Neural progenitor cell (in vitro differentiated cells): ENCODE data around the gene CRYBA4. TPM values are rescaled to one million over a fixed set of nuclear protein-coding genes. Genes with fewer than 3 reads are reported as not detected.

ENCODE experiments used
- DNase-seq: peaks from one replicate; pipeline ENCODE4 v3.0.0-alpha.2; 2016; ENCODE audit warnings: low spot score
- H2AFZ ChIP-seq: fragments of 200-600 bp; sonication (generic); replicated peaks from 2 replicates; pipeline ENCODE4 v1.6.1; 2016; ENCODE audit warnings: antibody characterized with exemption
- H3F3A ChIP-seq: fragments of 200-600 bp; sonication (generic); 2 replicates; pipeline ENCODE4 v1.6.1; 2016; ENCODE audit warnings: antibody characterized with exemption, low read depth
- H3K27ac ChIP-seq: fragments of 200-600 bp; sonication (generic); 2 replicates; pipeline ENCODE4 v1.5.1; 2016; ENCODE audit warnings: mild to moderate bottlenecking
- H3K27me3 ChIP-seq: fragments of 200-600 bp; sonication (generic); 2 replicates; pipeline ENCODE4 v1.6.1; 2016; ENCODE audit warnings: mild to moderate bottlenecking, moderate library complexity
- H3K36me3 ChIP-seq: fragments of 200-600 bp; sonication (generic); 2 replicates; pipeline ENCODE4 v1.5.1; 2016
- H3K4me1 ChIP-seq: fragments of 200-600 bp; sonication (generic); 2 replicates; pipeline ENCODE4 v1.6.1; 2016; ENCODE audit warnings: mixed run types
- H3K4me2 ChIP-seq: fragments of 200-600 bp; sonication (generic); 2 replicates; pipeline ENCODE4 v1.6.1; 2016
- H3K4me3 ChIP-seq: fragments of 200-600 bp; sonication (generic); 2 replicates; pipeline ENCODE4 v1.5.1; 2016
- H3K79me2 ChIP-seq: fragments of 200-600 bp; sonication (generic); 2 replicates; pipeline ENCODE4 v1.6.1; 2016; ENCODE audit warnings: low read depth
- H3K9ac ChIP-seq: fragments of 200-600 bp; sonication (generic); 2 replicates; pipeline ENCODE4 v1.6.1; 2016
- H3K9me3 ChIP-seq: fragments of 200-600 bp; sonication (generic); 2 replicates; pipeline ENCODE4 v1.5.1; 2016; ENCODE audit warnings: low read depth
- H4K20me1 ChIP-seq: fragments of 200-600 bp; sonication (generic); 2 replicates; pipeline ENCODE4 v1.6.1; 2016; ENCODE audit warnings: low read depth
- H3K27ac Mint-ChIP-seq: 3 replicates; pipeline ENCODE4 v1.8.0; 2021; ENCODE audit warnings: mixed read lengths
- H3K27me3 Mint-ChIP-seq: 2 replicates; pipeline ENCODE4 v1.8.0; 2022; ENCODE audit warnings: low read depth, mild to moderate bottlenecking, inconsistent platforms, moderate library complexity, mixed read lengths; ENCODE audit not compliant: insufficient read depth
- H3K36me3 Mint-ChIP-seq: 3 replicates; pipeline ENCODE4 v1.8.0; 2021; ENCODE audit warnings: mixed read lengths
- H3K4me1 Mint-ChIP-seq: 3 replicates; pipeline ENCODE4 v1.8.0; 2021; ENCODE audit warnings: mixed read lengths
- H3K4me3 Mint-ChIP-seq: 3 replicates; pipeline ENCODE4 v1.8.0; 2021; ENCODE audit warnings: mild to moderate bottlenecking, moderate library complexity, mixed read lengths
- H3K9me3 Mint-ChIP-seq: 3 replicates; pipeline ENCODE4 v1.8.0; 2020; ENCODE audit warnings: mixed read lengths
- EZH2 ChIP-seq: fragments of 200-600 bp; sonication (generic); IDR thresholded peaks from 2 replicates; pipeline ENCODE4 v1.6.1; 2017; ENCODE audit warnings: antibody characterized with exemption, mild to moderate bottlenecking, moderate library complexity
- EZH2phosphoT487 ChIP-seq: fragments of 200-600 bp; sonication (generic); IDR thresholded peaks from 2 replicates; pipeline ENCODE4 v1.6.1; 2017; ENCODE audit warnings: antibody characterized with exemption
- total RNA-seq: library from RNA; depleted of rRNA; stranded (reverse); fragments of >200 nt; gene quantifications from 2 replicates; pipeline ENCODE4 v1.2.3, GENCODE V29; 2015; ENCODE audit warnings: low replicate concordance
- TF ChIP-seq, protein P1 (sequence below): fragments of 200-600 bp; sonication (generic); IDR thresholded peaks from 2 replicates; pipeline ENCODE4 v1.5.1; 2017; ENCODE audit warnings: antibody characterized with exemption, mild to moderate bottlenecking

CRYBA4 gene
- total RNA-seq, 1 donor from 2014 or later = 1.1 TPM

DNA sequence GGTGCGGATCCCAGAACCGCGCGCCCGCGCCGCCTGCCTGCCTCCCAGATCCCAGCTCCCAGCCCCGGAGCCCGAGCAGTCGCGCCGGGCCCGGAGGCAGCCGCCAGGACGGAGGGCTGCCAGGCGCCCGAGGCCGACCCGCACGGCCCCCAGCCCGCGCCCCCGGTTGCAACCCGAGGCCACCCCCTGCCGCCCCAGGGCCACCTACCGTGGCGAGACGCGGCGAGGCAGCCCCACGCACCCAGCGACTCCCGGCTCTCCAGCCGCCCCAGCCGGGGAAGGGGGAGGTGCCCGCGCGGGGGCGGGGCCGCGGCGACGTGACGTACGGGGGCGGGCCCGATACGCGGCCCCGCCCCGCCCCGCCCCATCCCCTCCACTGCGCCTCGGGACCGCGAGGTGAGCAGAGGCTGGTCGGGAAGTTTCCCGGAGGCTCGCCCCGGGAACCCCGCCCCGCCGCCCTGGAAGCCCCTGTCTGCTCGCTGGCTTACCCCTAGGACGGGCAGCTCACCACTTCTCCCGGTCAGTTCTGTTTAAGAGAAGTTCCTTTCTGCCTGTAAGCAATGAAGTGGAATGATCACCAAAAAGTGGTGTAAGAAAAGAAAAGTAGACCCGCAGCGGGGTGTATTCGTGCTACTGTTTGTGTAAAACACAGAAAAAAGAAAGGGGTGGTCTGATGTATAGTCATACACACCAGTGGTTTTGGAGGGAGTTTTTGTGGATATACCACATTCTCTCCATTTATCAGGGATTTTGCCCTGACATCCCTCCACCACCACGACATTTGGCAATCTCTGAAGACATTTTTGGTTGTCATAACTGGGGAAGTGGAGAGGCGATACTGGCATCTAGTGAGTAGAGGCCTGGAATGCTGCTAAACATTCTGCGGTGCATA lies 31.7 kb upstream of the CRYBA4 start, which contains the start of gene TPST2:
Gene TPST2, minus strand, starts transcription at position 288 of the 892 bp plus-strand sequence. CDS start 48,502 bp downstream, outside the sequence.
- H3K4me3 ChIP-seq = peak within 1 kb of the TSS; percentile 100
- H3K27ac ChIP-seq = no peak within 1 kb of the TSS
- H3K27me3 ChIP-seq = peaks cover 3% of the 10 kb centered on the region
- H4K20me1 ChIP-seq = peaks cover 20% of the 10 kb centered on the region
- DNase-seq = peak; percentile 89
- Mint-ChIP-seq H3K9me3 (peaks cover 5% of the 10 kb centered on the region), H3K36me3 (peaks cover 6% of the 10 kb centered on the region), H3K27ac (peak within 1 kb of the TSS; percentile 69), H3K4me3 (peak within 1 kb of the TSS; percentile 95), H3K27me3 (peaks cover 13% of the 10 kb centered on the region), H3K4me1 (peaks cover 18% of the 10 kb centered on the region)
- peaks cover 10% of the 10 kb centered on the region for H3K4me1 ChIP-seq
- peaks cover 4% of the 10 kb centered on the region for H3K9me3 ChIP-seq
- TF ChIP-seq, protein P1, sequence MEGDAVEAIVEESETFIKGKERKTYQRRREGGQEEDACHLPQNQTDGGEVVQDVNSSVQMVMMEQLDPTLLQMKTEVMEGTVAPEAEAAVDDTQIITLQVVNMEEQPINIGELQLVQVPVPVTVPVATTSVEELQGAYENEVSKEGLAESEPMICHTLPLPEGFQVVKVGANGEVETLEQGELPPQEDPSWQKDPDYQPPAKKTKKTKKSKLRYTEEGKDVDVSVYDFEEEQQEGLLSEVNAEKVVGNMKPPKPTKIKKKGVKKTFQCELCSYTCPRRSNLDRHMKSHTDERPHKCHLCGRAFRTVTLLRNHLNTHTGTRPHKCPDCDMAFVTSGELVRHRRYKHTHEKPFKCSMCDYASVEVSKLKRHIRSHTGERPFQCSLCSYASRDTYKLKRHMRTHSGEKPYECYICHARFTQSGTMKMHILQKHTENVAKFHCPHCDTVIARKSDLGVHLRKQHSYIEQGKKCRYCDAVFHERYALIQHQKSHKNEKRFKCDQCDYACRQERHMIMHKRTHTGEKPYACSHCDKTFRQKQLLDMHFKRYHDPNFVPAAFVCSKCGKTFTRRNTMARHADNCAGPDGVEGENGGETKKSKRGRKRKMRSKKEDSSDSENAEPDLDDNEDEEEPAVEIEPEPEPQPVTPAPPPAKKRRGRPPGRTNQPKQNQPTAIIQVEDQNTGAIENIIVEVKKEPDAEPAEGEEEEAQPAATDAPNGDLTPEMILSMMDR = peak; percentile 0
- TF ChIP-seq EZH2phosphoT487 = no peak
- peaks cover 28% of the 10 kb centered on the region for H3K79me2 ChIP-seq
- H3K36me3 ChIP-seq = peaks cover 6% of the 10 kb centered on the region
- peak within 1 kb of the TSS; percentile 78 for H3K9ac ChIP-seq
- H3K4me2 ChIP-seq = peak within 1 kb of the TSS; percentile 99
- H2AFZ ChIP-seq = peak within 1 kb of the TSS; percentile 77
- H3F3A ChIP-seq = peaks cover 19% of the 10 kb centered on the region

DNA sequence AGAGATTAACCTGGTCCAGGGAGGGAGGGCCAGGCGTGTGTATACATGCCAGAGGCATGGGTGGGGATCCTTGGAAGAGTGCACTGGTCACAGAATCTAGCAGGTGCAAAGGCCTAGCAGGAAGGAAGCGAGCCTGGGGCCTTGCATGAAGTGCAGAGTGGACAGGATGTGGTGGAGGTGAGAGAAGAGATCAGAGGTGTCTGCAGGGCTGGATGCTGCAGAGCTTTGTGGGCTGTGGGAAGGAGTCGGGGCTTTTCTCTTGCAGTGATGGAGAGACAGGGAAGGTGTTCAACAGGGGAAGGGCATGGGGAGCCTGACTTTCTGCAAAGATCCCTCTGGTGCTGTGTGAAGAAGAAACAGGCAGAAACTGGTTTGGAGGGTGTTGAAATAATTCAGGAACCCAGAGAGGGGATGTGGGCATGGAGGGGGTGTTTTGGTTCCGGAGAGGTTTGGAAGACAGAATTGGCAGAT lies 29.3 kb upstream of the CRYBA4 start:
- TF ChIP-seq, protein P1 = no peak
- TF ChIP-seq EZH2phosphoT487 (no peak), EZH2 (no peak)
- DNase-seq = no peak
- Mint-ChIP-seq H3K27ac (no peak overlapping the region), H3K9me3 (peaks cover 5% of the 10 kb centered on the region), H3K27me3 (peaks cover 11% of the 10 kb centered on the region), H3K36me3 (peaks cover 6% of the 10 kb centered on the region), H3K4me3 (peak overlapping the region; percentile 7), H3K4me1 (peaks cover 12% of the 10 kb centered on the region)
- Histone ChIP-seq H3F3A (peaks cover 19% of the 10 kb centered on the region), H3K4me2 (no peak overlapping the region), H3K9ac (no peak overlapping the region), H3K27me3 (peaks cover 3% of the 10 kb centered on the region), H3K9me3 (peaks cover 4% of the 10 kb centered on the region), H3K79me2 (peaks cover 23% of the 10 kb centered on the region), H2AFZ (peak overlapping the region; percentile 18), H3K27ac (no peak overlapping the region), H3K4me1 (peaks cover 10% of the 10 kb centered on the region), H3K4me3 (no peak overlapping the region), H3K36me3 (peaks cover 6% of the 10 kb centered on the region), H4K20me1 (peaks cover 15% of the 10 kb centered on the region)

DNA sequence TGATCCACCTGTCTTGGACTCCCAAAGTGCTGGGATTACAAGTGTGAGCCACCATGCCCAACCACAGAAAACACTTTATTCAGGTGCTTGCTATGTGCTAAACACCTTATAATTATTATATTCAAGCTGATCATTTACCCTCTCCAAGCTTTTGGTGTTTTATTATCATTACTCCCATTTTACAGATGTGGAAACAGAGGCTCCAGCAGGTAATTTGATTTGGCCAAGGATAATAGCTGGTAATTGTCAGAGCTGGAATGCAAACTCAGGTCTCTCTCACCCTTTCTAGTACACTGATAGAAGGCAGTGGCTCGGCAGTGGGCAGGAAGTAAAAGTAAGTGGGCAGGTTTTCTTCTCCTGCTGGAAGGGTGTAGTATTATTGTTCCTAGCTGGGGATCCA lies 28.0 kb upstream of the CRYBA4 start:
- H3K4me3 ChIP-seq = no peak overlapping the region
- H4K20me1 ChIP-seq = peaks cover 7% of the 10 kb centered on the region
- no peak overlapping the region for H3K27ac Mint-ChIP-seq

More for the DNA sequence above, 28.0 kb upstream of the CRYBA4 start:
- Mint-ChIP-seq H3K4me1 (peaks cover 6% of the 10 kb centered on the region), H3K27me3 (peaks cover 12% of the 10 kb centered on the region), H3K36me3 (no peaks in the 10 kb centered on the region), H3K9me3 (no peaks in the 10 kb centered on the region), H3K4me3 (no peak overlapping the region)
- Histone ChIP-seq H3K79me2 (peaks cover 10% of the 10 kb centered on the region), H3F3A (peaks cover 19% of the 10 kb centered on the region), H3K4me2 (no peak overlapping the region), H3K4me1 (peaks cover 9% of the 10 kb centered on the region), H3K9ac (no peak overlapping the region), H3K9me3 (no peaks in the 10 kb centered on the region), H3K27me3 (peaks cover 3% of the 10 kb centered on the region), H3K27ac (no peak overlapping the region), H3K36me3 (no peaks in the 10 kb centered on the region), H2AFZ (peak overlapping the region; percentile 72)
- TF ChIP-seq EZH2 (no peak), EZH2phosphoT487 (no peak)
- TF ChIP-seq, protein P1 = no peak
- DNase-seq = no peak
